DOHH2 (cell line): ENCODE measurements around the gene SPSB4.

ENCODE experiments used
- CTCF ChIP-seq: fragments of 200-600 bp; sonication (generic); IDR thresholded peaks from one replicate; pipeline ENCODE4 v1.5.1; 2014; ENCODE audit warnings: antibody characterized with exemption, mild to moderate bottlenecking, low read depth, low read length; ENCODE audit not compliant: poor library complexity, severe bottlenecking
- EZH2phosphoT487 ChIP-seq: fragments of 200-600 bp; sonication (generic); IDR thresholded peaks from 2 replicates; pipeline ENCODE4 v1.6.1; 2017; ENCODE audit warnings: borderline replicate concordance, mild to moderate bottlenecking, antibody characterized with exemption, low read length, moderate library complexity, mixed read lengths

GRCh38 chr3:141052201-141053069 is 1.3 kb downstream of the SPSB4 start:
- TF ChIP-seq CTCF: no peak
- no peak for TF ChIP-seq EZH2phosphoT487
